HG02678 (cell line): Measurements from ENCODE around the gene OR2T11.
"Not testable (repeated sequence)": the region's sequence is repeated elsewhere in the genome, so short reads cannot be mapped to it uniquely, and the experiment has no call there.

Experiments
- ATAC-seq: cut with Tn5 transposase; IDR thresholded peaks from one replicate; pipeline ENCODE4 v1.9.1; 2021; ENCODE audit warnings: mild to moderate bottlenecking, moderate library complexity; ENCODE audit not compliant: unreplicated experiment

The OR2T11 gene

GRCh38 chr1:248634991-248635390, at the start of gene OR2T11:
TSS of gene OR2T11 (minus strand) at chr1:248635091. CDS start at chr1:248627128, 7,963 bp downstream.
- not testable (repeated sequence) for ATAC-seq

- ATAC-seq, result no peak
Observed at GRCh38 chr1:248681651-248682050, 46.8 kb upstream of the OR2T11 start.

GRCh38 chr1:248670003-248670402, 35.1 kb upstream of the OR2T11 start:
- ATAC-seq, result no peak

GRCh38 chr1:248663453-248664328, 28.8 kb upstream of the OR2T11 start:
- peak; percentile 95 for ATAC-seq

GRCh38 chr1:248656797-248657196, 21.9 kb upstream of the OR2T11 start:
- peak; percentile 57 for ATAC-seq

- peak; percentile 33 for ATAC-seq
Observed at GRCh38 chr1:248655354-248655753, 20.5 kb upstream of the OR2T11 start, which contains the start of gene OR2T27. TSS of gene OR2T27 (minus strand) at chr1:248655528. CDS start at chr1:248650884, 4,644 bp downstream.

GRCh38 chr1:248648770-248649536, 14.1 kb upstream of the OR2T11 start:
- ATAC-seq, result not testable (repeated sequence)

- ATAC-seq, result not testable (repeated sequence)
Observed at GRCh38 chr1:248645178-248645577, 10.3 kb upstream of the OR2T11 start, which contains the start of gene OR2T35. TSS of gene OR2T35 (minus strand) at chr1:248645278. CDS start at chr1:248639258, 6,020 bp downstream.

- peak; percentile 68 for ATAC-seq
Observed at GRCh38 chr1:248642971-248643651, 8.2 kb upstream of the OR2T11 start.

- not testable (repeated sequence) for ATAC-seq
Observed at GRCh38 chr1:248641583-248641982, 6.7 kb upstream of the OR2T11 start.

- peak; percentile 29 for ATAC-seq
Observed at GRCh38 chr1:248640906-248641305, 6.0 kb upstream of the OR2T11 start.

- not testable (repeated sequence) for ATAC-seq
Observed at GRCh38 chr1:248639652-248640051, 4.8 kb upstream of the OR2T11 start.

GRCh38 chr1:248636612-248637011, 1.7 kb upstream of the OR2T11 start:
- ATAC-seq, result not testable (repeated sequence)

GRCh38 chr1:248631354-248632008, 3.4 kb downstream of the OR2T11 start:
- ATAC-seq, result no peak

- ATAC-seq, result no peak
Observed at GRCh38 chr1:248630551-248630950, 4.3 kb downstream of the OR2T11 start.

- peak; percentile 96 for ATAC-seq
Observed at GRCh38 chr1:248627971-248628844, 6.7 kb downstream of the OR2T11 start.

GRCh38 chr1:248625971-248626370, 8.9 kb downstream of the OR2T11 start:
- ATAC-seq, result no peak

GRCh38 chr1:248625166-248625565, 9.7 kb downstream of the OR2T11 start:
- no peak for ATAC-seq

GRCh38 chr1:248622570-248623001, 12.3 kb downstream of the OR2T11 start:
- ATAC-seq, result peak; percentile 94
